CD4-positive, alpha-beta T cell (primary cell): ENCODE results near the gene ATP11A. TPM values are rescaled to one million over a fixed set of nuclear protein-coding genes. Genes with fewer than 3 reads are reported as not detected.

Experiments used
- ATAC-seq: fragments of 200-7000 bp; cut with Tn5 transposase; one replicate; pipeline ENCODE4 v1.10.0; 2022; ENCODE audit warnings: mild to moderate bottlenecking; ENCODE audit not compliant: poor library complexity
- CTCF ChIA-PET: fragments of 350-600 bp; sonication (Branson Sonifier 250); formaldehyde crosslinking; loops from one replicate; lab custom pipeline; 2021; ENCODE audit warnings: antibody characterized with exemption, inconsistent platforms; lab: Charles Lee
- POLR2A ChIA-PET: fragments of 350-600 bp; sonication (Branson Sonifier 250); formaldehyde crosslinking; loops from one replicate; lab custom pipeline; 2021; ENCODE audit warnings: antibody characterized with exemption, inconsistent platforms; lab: Charles Lee
- DNase-seq, 14 experiments: peaks; one replicate each; pipeline ENCODE4 v3.0.0-alpha.2; 2013 to 2020; ENCODE audit warnings: mixed read lengths in 2 of 14
- H3K27ac ChIP-seq, 2 donors: one replicate each; pipeline versions ENCODE4 v1.5.1 to v1.7.0; 2013; ENCODE audit warnings: low read length in 2 of 2, low read depth in 1 of 2, mild to moderate bottlenecking in 1 of 2
- H3K27me3 ChIP-seq, 2 experiments: 1 replicate in 1 of 2; 2 replicates in 1 of 2; pipeline versions ENCODE4 v1.6.1 to v1.7.0; 2013; ENCODE audit warnings: low read length in 2 of 2, control low read depth in 1 of 2, mild to moderate bottlenecking in 1 of 2, moderate library complexity in 1 of 2; ENCODE audit not compliant: insufficient read depth in 2 of 2, control insufficient read depth in 1 of 2
- H3K36me3 ChIP-seq: one replicate; pipeline ENCODE4 v1.6.1; 2013; ENCODE audit warnings: low read length, control low read depth; ENCODE audit not compliant: insufficient read depth
- H3K4me1 ChIP-seq: one replicate; pipeline ENCODE4 v1.6.1; 2013; ENCODE audit warnings: low read length, control low read depth; ENCODE audit not compliant: insufficient read depth
- H3K4me3 ChIP-seq: one replicate; pipeline ENCODE4 v1.5.1; 2013; ENCODE audit warnings: mild to moderate bottlenecking, low read length, moderate library complexity
- H3K9me3 ChIP-seq, 2 experiments: 1 replicate in 1 of 2; 2 replicates in 1 of 2; pipeline versions ENCODE4 v1.6.1 to v1.7.0; 2013; ENCODE audit warnings: low read length in 2 of 2, mild to moderate bottlenecking in 2 of 2, control low read depth in 1 of 2, moderate library complexity in 1 of 2; ENCODE audit not compliant: control insufficient read depth in 1 of 2, insufficient read depth in 1 of 2
- H3K27ac Mint-ChIP-seq: one replicate; pipeline ENCODE4 v1.8.0; 2020; ENCODE audit warnings: mixed read lengths
- H3K27me3 Mint-ChIP-seq: one replicate; pipeline ENCODE4 v1.8.0; 2021; ENCODE audit warnings: mixed read lengths
- H3K36me3 Mint-ChIP-seq: one replicate; pipeline ENCODE4 v1.8.0; 2021; ENCODE audit warnings: low read depth, mixed read lengths
- H3K4me1 Mint-ChIP-seq: one replicate; pipeline ENCODE4 v1.8.0; 2021; ENCODE audit warnings: low read depth, mixed read lengths
- H3K4me3 Mint-ChIP-seq: one replicate; pipeline ENCODE4 v1.8.0; 2020; ENCODE audit warnings: mild to moderate bottlenecking, mixed read lengths
- H3K9me3 Mint-ChIP-seq: one replicate; pipeline ENCODE4 v1.8.0; 2020; ENCODE audit warnings: mixed read lengths
- CTCF ChIP-seq: fragments of 200-600 bp; IDR thresholded peaks from one replicate; pipeline ENCODE4 v1.8.0; 2022; ENCODE audit warnings: antibody characterized with exemption, mild to moderate bottlenecking
- intact Hi-C, 2 experiments: fragments of 100-400 bp; cut with DNase I in 1 of 2; cut with micrococcal nuclease in 1 of 2; formaldehyde crosslinking; loops; one replicate each; pipeline versions ENCODE4 v1.15.1 to v1.9.0; 2023 to 2025; cut with DNase I, micrococcal nuclease
- total RNA-seq, 174 experiments: library from RNA in 2 of 174; stranded (reverse) in 2 of 174; gene quantifications; one replicate each; pipeline ENCODE4 v1.2.3 and lab custom pipeline; 2021 to 2026

ATP11A gene
- total RNA-seq, 2 experiments from 2014 or later: 56.7 to 66.8 TPM

DNA sequence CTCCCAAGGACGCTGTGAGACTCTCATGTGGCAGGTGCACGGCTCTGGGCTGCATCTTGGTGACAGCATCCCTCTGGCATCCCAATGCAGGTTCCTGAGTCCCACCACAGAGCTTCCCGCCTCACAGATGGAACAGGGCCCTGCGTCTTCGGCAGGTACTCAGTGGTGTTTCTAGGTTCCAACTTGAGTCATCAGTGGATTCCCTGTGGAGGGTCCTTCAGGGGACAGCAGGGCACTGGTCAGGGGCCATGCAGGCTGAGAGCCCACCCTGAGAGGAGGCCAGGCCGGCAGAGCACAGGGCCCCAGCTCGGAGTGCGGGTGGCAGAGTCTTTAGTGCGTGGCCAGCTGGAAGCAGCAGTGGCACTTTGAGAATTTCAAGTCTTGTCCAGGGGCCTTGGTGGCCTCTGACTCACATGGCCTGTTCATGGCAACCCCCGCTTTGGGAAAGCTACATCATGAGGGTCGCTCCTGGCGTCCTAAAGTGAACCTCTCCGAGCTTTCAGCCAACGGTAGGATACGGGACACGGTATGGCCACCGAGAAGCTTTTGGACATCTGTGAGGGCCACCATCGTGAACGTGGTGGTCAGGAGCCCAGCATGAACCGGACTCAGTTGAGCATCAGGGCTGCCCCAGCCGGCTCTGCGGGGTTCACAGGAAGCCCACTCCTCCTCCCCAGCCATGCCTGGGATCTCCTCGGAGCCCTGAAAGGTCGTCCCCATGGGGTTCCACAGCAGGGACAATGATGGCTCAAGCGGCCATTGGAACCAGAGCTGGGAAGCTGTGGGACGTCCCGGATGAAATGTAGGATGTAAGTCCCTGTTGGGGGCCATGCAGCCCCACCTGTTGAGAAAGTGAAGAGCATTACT lies 207.1 kb downstream of the ATP11A start:
- intact Hi-C loops: no loop called here
- peaks cover 7% of the 10 kb centered on the region for H3K4me1 Mint-ChIP-seq
- POLR2A ChIA-PET: no interaction called here
- H3K27me3 ChIP-seq: peaks cover 0 to 14% of the 10 kb centered on the region in 2 experiments
- no peaks in the 10 kb centered on the region for H3K36me3 ChIP-seq
- ATAC-seq (no peak), DNase-seq (no peak)
- H3K36me3 Mint-ChIP-seq: no peaks in the 10 kb centered on the region
- CTCF ChIA-PET: no interaction called here
- no peak overlapping the region for H3K27ac ChIP-seq
- H3K27me3 Mint-ChIP-seq: peaks cover 12% of the 10 kb centered on the region
- no peak overlapping the region for H3K4me3 Mint-ChIP-seq
- H3K9me3 ChIP-seq: peaks cover 0 to 14% of the 10 kb centered on the region in 2 experiments
- H3K4me1 ChIP-seq: peaks cover 27% of the 10 kb centered on the region
- TF ChIP-seq CTCF: no peak
- no peak overlapping the region for H3K4me3 ChIP-seq
- no peak overlapping the region for H3K27ac Mint-ChIP-seq
- H3K9me3 Mint-ChIP-seq: no peaks in the 10 kb centered on the region

- no peak overlapping the region for H3K27ac Mint-ChIP-seq
- Histone ChIP-seq H3K27ac (no peak overlapping the region), H3K9me3 (peaks cover 0 to 14% of the 10 kb centered on the region in 2 experiments), H3K36me3 (no peaks in the 10 kb centered on the region), H3K4me3 (no peak overlapping the region), H3K27me3 (peaks cover 0 to 14% of the 10 kb centered on the region in 2 experiments), H3K4me1 (peaks cover 27% of the 10 kb centered on the region)
- DNase-seq: no peak
- no peak for ATAC-seq
- H3K4me1 Mint-ChIP-seq: peaks cover 7% of the 10 kb centered on the region
- H3K36me3 Mint-ChIP-seq: no peaks in the 10 kb centered on the region
- TF ChIP-seq CTCF: no peak
- H3K4me3 Mint-ChIP-seq: no peak overlapping the region
- CTCF ChIA-PET: no interaction called here
- intact Hi-C loops: no loop called here
- H3K9me3 Mint-ChIP-seq: no peaks in the 10 kb centered on the region
- POLR2A ChIA-PET: no interaction called here
- H3K27me3 Mint-ChIP-seq: peaks cover 12% of the 10 kb centered on the region
Observed at GRCh38 chr13:112897603-112897955, 207.7 kb downstream of the ATP11A start.

DNA sequence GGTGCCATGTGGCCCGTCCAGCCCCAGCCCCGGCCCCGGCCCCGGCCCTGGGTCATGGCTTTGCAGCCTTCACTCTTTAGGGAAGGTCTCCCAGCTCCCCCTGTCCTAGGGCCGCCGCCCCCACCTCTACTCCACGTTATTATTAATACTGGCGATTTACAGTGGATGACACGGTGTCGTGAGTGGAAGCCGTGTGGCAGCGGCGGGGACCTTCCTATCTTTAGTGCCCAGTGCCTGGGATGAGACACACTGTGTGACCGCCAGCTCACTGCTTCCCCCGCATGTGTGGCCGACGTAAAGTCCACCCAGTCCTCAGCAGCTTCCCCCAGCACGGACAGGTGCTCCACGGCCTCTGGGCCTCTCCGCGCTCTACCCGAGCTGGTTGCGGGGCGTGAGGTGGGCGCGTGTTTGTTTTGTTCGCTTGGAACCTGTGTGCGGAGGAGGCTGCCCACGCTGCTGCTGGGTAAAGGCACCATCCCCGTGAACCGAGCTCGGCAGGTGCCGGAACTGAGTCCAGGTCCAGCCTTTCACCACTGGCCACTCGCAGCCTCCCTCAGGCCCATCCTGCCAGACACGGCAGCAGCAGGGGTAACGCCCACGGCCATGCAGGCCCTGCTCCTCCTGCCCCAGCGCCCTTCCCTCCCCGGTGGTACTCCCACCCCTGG lies 208.2 kb downstream of the ATP11A start:
- Mint-ChIP-seq H3K4me1 (peaks cover 2% of the 10 kb centered on the region), H3K36me3 (no peaks in the 10 kb centered on the region), H3K9me3 (no peaks in the 10 kb centered on the region), H3K27ac (no peak overlapping the region), H3K4me3 (no peak overlapping the region), H3K27me3 (peaks cover 8% of the 10 kb centered on the region)
- Histone ChIP-seq H3K27me3 (peaks cover 0 to 14% of the 10 kb centered on the region in 2 experiments), H3K36me3 (no peaks in the 10 kb centered on the region), H3K27ac (no peak overlapping the region), H3K4me1 (peaks cover 25% of the 10 kb centered on the region), H3K9me3 (peaks cover 0 to 14% of the 10 kb centered on the region in 2 experiments), H3K4me3 (no peak overlapping the region)
- DNase-seq (no peak), ATAC-seq (no peak)
- no peak for TF ChIP-seq CTCF
- ChIA-PET POLR2A (no interaction called here), CTCF (no interaction called here)
- intact Hi-C loops: no loop called here
